Upper lobe of right lung (tissue), 1 donor: ENCODE data around the gene NEDD4L. TPM values are rescaled to one million over a fixed set of nuclear protein-coding genes. Genes with fewer than 3 reads are reported as not detected.

ENCODE experiments used
- ATAC-seq: fragments of 200-7000 bp; cut with Tn5 transposase; one replicate; pipeline ENCODE4 v1.9.1; 2020; ENCODE audit warnings: mild to moderate bottlenecking, moderate library complexity
- DNase-seq: peaks from one replicate; pipeline ENCODE4 v3.0.0-alpha.2; 2020
- H3K27ac ChIP-seq: fragments of 200-600 bp; one replicate; pipeline ENCODE4 v1.8.0; 2022
- H3K27me3 ChIP-seq: fragments of 200-600 bp; one replicate; pipeline ENCODE4 v1.8.0; 2022; ENCODE audit warnings: mild to moderate bottlenecking
- H3K36me3 ChIP-seq: fragments of 200-600 bp; one replicate; pipeline ENCODE4 v1.8.0; 2022
- H3K4me1 ChIP-seq: fragments of 200-600 bp; one replicate; pipeline ENCODE4 v1.8.0; 2022
- H3K4me3 ChIP-seq: fragments of 200-600 bp; one replicate; pipeline ENCODE4 v1.8.0; 2022; ENCODE audit warnings: mild to moderate bottlenecking
- H3K9me3 ChIP-seq: fragments of 200-600 bp; one replicate; pipeline ENCODE4 v1.8.0; 2022
- CTCF ChIP-seq: fragments of 200-600 bp; IDR thresholded peaks from one replicate; pipeline ENCODE4 v1.8.0; 2022; ENCODE audit warnings: antibody characterized with exemption
- intact Hi-C: fragments of 100-400 bp; cut with DNase I; formaldehyde crosslinking; loops from one replicate; pipeline ENCODE4 v1.11.0; 2022
- total RNA-seq: library from RNA; stranded (reverse); fragmentation: NEBNext Ultra II Directional; extraction: Animal tissue kit (Norgen Biotek cat#: 25700); gene quantifications from one replicate; pipeline ENCODE4 v1.2.1, GENCODE V29; 2021
- donor health status: DM: no; HTN: yes; CAD: no; lungs with severe emphysema.

The NEDD4L gene
- total RNA-seq, 1 donor from 2014 or later = 192 TPM

- Histone ChIP-seq H3K27ac (no peak overlapping the region), H3K4me1 (peaks cover 12% of the 10 kb centered on the region), H3K27me3 (no peaks in the 10 kb centered on the region), H3K36me3 (no peaks in the 10 kb centered on the region), H3K9me3 (no peaks in the 10 kb centered on the region), H3K4me3 (no peak overlapping the region)
- intact Hi-C loops = no loop called here
- ATAC-seq (no peak), DNase-seq (no peak)
- no peak for TF ChIP-seq CTCF
Measured at GRCh38 chr18:58098706-58099105, 54.7 kb downstream of the NEDD4L start.

- Histone ChIP-seq H3K27ac (no peak overlapping the region), H3K4me3 (no peak overlapping the region), H3K27me3 (no peaks in the 10 kb centered on the region), H3K36me3 (no peaks in the 10 kb centered on the region), H3K4me1 (peaks cover 9% of the 10 kb centered on the region), H3K9me3 (no peaks in the 10 kb centered on the region)
- TF ChIP-seq CTCF = no peak
- ATAC-seq = no peak
- no peak for DNase-seq
- intact Hi-C loops = no loop called here
Measured at GRCh38 chr18:58100154-58100553, 56.1 kb downstream of the NEDD4L start.

GRCh38 chr18:58101291-58101794 is 57.3 kb downstream of the NEDD4L start:
- intact Hi-C loops = no loop called here
- no peak for TF ChIP-seq CTCF
- no peak for ATAC-seq
- no peak overlapping the region for H3K4me3 ChIP-seq
- DNase-seq = no peak
- no peaks in the 10 kb centered on the region for H3K27me3 ChIP-seq
- no peaks in the 10 kb centered on the region for H3K36me3 ChIP-seq
- H3K9me3 ChIP-seq = no peaks in the 10 kb centered on the region
- H3K27ac ChIP-seq = no peak overlapping the region
- H3K4me1 ChIP-seq = peaks cover 11% of the 10 kb centered on the region

GRCh38 chr18:58102018-58102417 is 58.0 kb downstream of the NEDD4L start:
- no peak for TF ChIP-seq CTCF
- peaks cover 7% of the 10 kb centered on the region for H3K4me1 ChIP-seq
- H3K27me3 ChIP-seq = no peaks in the 10 kb centered on the region
- DNase-seq = no peak
- no peak for ATAC-seq
- intact Hi-C loops = no loop called here
- H3K4me3 ChIP-seq = no peak overlapping the region
- no peak overlapping the region for H3K27ac ChIP-seq
- no peaks in the 10 kb centered on the region for H3K36me3 ChIP-seq
- no peaks in the 10 kb centered on the region for H3K9me3 ChIP-seq

- DNase-seq (no peak), ATAC-seq (no peak)
- no peak overlapping the region for H3K27ac ChIP-seq
- no peaks in the 10 kb centered on the region for H3K9me3 ChIP-seq
- peaks cover 7% of the 10 kb centered on the region for H3K4me1 ChIP-seq
- TF ChIP-seq CTCF = no peak
- intact Hi-C loops = no loop called here
- no peaks in the 10 kb centered on the region for H3K36me3 ChIP-seq
- no peak overlapping the region for H3K4me3 ChIP-seq
- H3K27me3 ChIP-seq = no peaks in the 10 kb centered on the region
Measured at GRCh38 chr18:58102875-58103274, 58.8 kb downstream of the NEDD4L start.

- DNase-seq = no peak
- H3K9me3 ChIP-seq = no peaks in the 10 kb centered on the region
- no peak for ATAC-seq
- peaks cover 7% of the 10 kb centered on the region for H3K4me1 ChIP-seq
- H3K36me3 ChIP-seq = no peaks in the 10 kb centered on the region
- TF ChIP-seq CTCF = no peak
- no peak overlapping the region for H3K4me3 ChIP-seq
- no peak overlapping the region for H3K27ac ChIP-seq
- intact Hi-C loops = no loop called here
- no peaks in the 10 kb centered on the region for H3K27me3 ChIP-seq
Measured at GRCh38 chr18:58103339-58103985, 59.4 kb downstream of the NEDD4L start.
